ENCODE measurements around the gene ITGA3.

- TF ChIP-seq POLR2A (IDR thresholded peaks at IDR 0.05) = no peak
- no peak for TF ChIP-seq CTCF (IDR thresholded peaks at IDR 0.05)
Measured at GRCh38 chr17:50018909-50019308, 37.0 kb upstream of the ITGA3 start.

Measured in testis (tissue), 2 donors.